NCI-H748 treated with DMSO at 0.1 percent for 48 hours (cell line): ENCODE results near the gene RERE.

Experiments used
- DNase-seq: peaks from one replicate; lab custom pipeline; 2025; lab: John Stamatoyannopoulos, UW

The RERE gene

GRCh38 chr1:8474369-8474768 is 343.1 kb downstream of the RERE start:
- DNase-seq = no peak

- DNase-seq = no peak
Observed at GRCh38 chr1:8473891-8474300, 343.5 kb downstream of the RERE start.

GRCh38 chr1:8473121-8473875 is 344.1 kb downstream of the RERE start:
- DNase-seq = no peak

- DNase-seq = no peak
Observed at GRCh38 chr1:8472668-8473067, 344.8 kb downstream of the RERE start.

- DNase-seq = no peak
Observed at GRCh38 chr1:8471451-8471850, 346.0 kb downstream of the RERE start.

- DNase-seq = no peak
Observed at GRCh38 chr1:8468751-8469150, 348.7 kb downstream of the RERE start.

- no peak for DNase-seq
Observed at GRCh38 chr1:8467308-8467707, 350.1 kb downstream of the RERE start.

- DNase-seq = no peak
Observed at GRCh38 chr1:8465692-8466091, 351.7 kb downstream of the RERE start.

- DNase-seq = no peak
Observed at GRCh38 chr1:8465013-8465412, 352.4 kb downstream of the RERE start.

GRCh38 chr1:8464377-8464776 is 353.1 kb downstream of the RERE start:
- no peak for DNase-seq

- DNase-seq = no peak
Observed at GRCh38 chr1:8463144-8463927, 354.1 kb downstream of the RERE start.

- no peak for DNase-seq
Observed at GRCh38 chr1:8462371-8462892, 355.0 kb downstream of the RERE start.

- no peak for DNase-seq
Observed at GRCh38 chr1:8461351-8462110, 355.9 kb downstream of the RERE start.

GRCh38 chr1:8460784-8461183 is 356.7 kb downstream of the RERE start:
- DNase-seq = no peak

GRCh38 chr1:8460132-8460544 is 357.3 kb downstream of the RERE start:
- DNase-seq = no peak

GRCh38 chr1:8458607-8459006 is 358.8 kb downstream of the RERE start:
- no peak for DNase-seq

GRCh38 chr1:8457760-8458381 is 359.6 kb downstream of the RERE start:
- DNase-seq = no peak

GRCh38 chr1:8456991-8457390 is 360.4 kb downstream of the RERE start:
- no peak for DNase-seq

- DNase-seq = no peak
Observed at GRCh38 chr1:8456308-8456912, 361.0 kb downstream of the RERE start.

GRCh38 chr1:8455700-8456307 is 361.6 kb downstream of the RERE start:
- DNase-seq = no peak

GRCh38 chr1:8450312-8450711 is 367.1 kb downstream of the RERE start:
- no peak for DNase-seq
